Kidney (tissue), 14 donors: ENCODE results near the gene TNS3. TPM values are rescaled to one million over a fixed set of nuclear protein-coding genes. Genes with fewer than 3 reads are reported as not detected.

ENCODE experiments used
- DNase-seq, 5 donors: peaks; one replicate each; pipeline ENCODE4 v3.0.0-alpha.2; 2013 to 2020
- FAIRE-seq: peaks from 2 replicates; lab custom pipeline; 2012; peaks lifted over from hg19 to GRCh38; lab: Jason Lieb, UNC
- H3K27ac ChIP-seq, 2 donors: one replicate each; pipeline ENCODE4 v1.7.0; 2013; ENCODE audit warnings: low read depth in 2 of 2, low read length in 2 of 2, inconsistent platforms in 1 of 2
- H3K27me3 ChIP-seq: one replicate; pipeline ENCODE4 v1.7.1; 2013; ENCODE audit warnings: low read length, inconsistent platforms; ENCODE audit not compliant: control insufficient read depth, insufficient read depth
- H3K36me3 ChIP-seq, 3 donors: one replicate each; pipeline versions ENCODE4 v1.7.0 to v1.7.1; 2013; ENCODE audit warnings: low read length in 3 of 3, control low read depth in 1 of 3, inconsistent platforms in 1 of 3; ENCODE audit not compliant: insufficient read depth in 3 of 3, control insufficient read depth in 2 of 3
- H3K4me1 ChIP-seq, 3 donors: one replicate each; pipeline versions ENCODE4 v1.7.0 to v1.7.1; 2013; ENCODE audit warnings: low read length in 3 of 3, inconsistent platforms in 1 of 3, low read depth in 1 of 3; ENCODE audit not compliant: control insufficient read depth in 2 of 3, insufficient read depth in 2 of 3
- H3K4me3 ChIP-seq, 3 donors: one replicate each; pipeline versions ENCODE4 v1.7.0 to v1.8.1; 2013; ENCODE audit warnings: low read length in 3 of 3, control low read depth in 1 of 3, inconsistent platforms in 1 of 3
- H3K9ac ChIP-seq, 3 donors: one replicate each; pipeline versions ENCODE4 v1.7.0 to v1.7.1; 2013; ENCODE audit warnings: low read length in 3 of 3, control low read depth in 1 of 3, inconsistent platforms in 1 of 3
- H3K9me3 ChIP-seq, 3 donors: one replicate each; pipeline versions ENCODE4 v1.7.0 to v1.7.1; 2013; ENCODE audit warnings: low read length in 3 of 3, control low read depth in 1 of 3, inconsistent platforms in 1 of 3; ENCODE audit not compliant: control insufficient read depth in 2 of 3, insufficient read depth in 1 of 3
- CTCF ChIP-seq: IDR thresholded peaks from 3 replicates; pipeline ENCODE4 v1.5.1; 2012; ENCODE audit warnings: mild to moderate bottlenecking, moderate library complexity, borderline replicate concordance; ENCODE audit not compliant: insufficient read depth; ENCODE audit errors: extremely low read depth
- intact Hi-C: fragments of 100-400 bp; cut with DNase I; formaldehyde crosslinking; loops from one replicate; pipeline ENCODE4 v1.11.1; 2022
- polyA plus RNA-seq: library from polyadenylated mRNA; stranded (reverse); fragments of 350-450 nt; fragmentation: Illumina TruSeq; extraction: RNeasy Lipid Tissue Mini Kit (QIAGEN cat#74804); gene quantifications from one replicate; pipeline ENCODE4 v1.2.3, GENCODE V29; 2014; ENCODE audit warnings: low read depth, low replicate concordance; ENCODE audit not compliant: insufficient read depth
- total RNA-seq: library from RNA; stranded (reverse); fragmentation: NEBNext Ultra II Directional; extraction: Animal tissue kit (Norgen Biotek cat#: 25700); gene quantifications from one replicate; pipeline ENCODE4 v1.2.1, GENCODE V29; 2021
- donor health status: control.
- donor health status: control.
- donor health status: control.
- donor health status: control.
- donor health status: control.
- donor health status: DM: yes; HTN: yes; CAD: no.
- donor health status: Normal renal cell carcinoma (clear cell type).

The TNS3 gene
- total and polyA plus RNA-seq, 2 donors from 2014 or later: 38.4 to 198 TPM

DNA sequence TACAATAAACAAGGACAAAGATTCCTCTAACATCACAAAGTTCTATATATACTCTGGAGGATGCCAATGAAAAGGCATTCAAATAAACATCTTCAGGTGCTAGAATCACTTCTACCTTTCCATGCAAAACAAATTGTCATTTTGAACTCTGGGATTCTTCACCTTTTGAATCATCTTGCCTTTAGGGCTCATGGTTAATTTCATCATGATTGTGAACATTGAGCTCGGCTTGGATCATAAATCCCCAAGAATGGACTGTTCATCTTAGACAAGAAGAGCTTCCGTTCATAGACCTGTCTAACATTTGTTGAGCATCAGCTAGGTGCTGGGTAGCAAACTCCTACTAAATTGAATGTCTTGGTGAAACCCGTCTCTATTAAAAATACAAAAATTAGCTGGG, 212.2 kb downstream of the TNS3 start:
- no peak for DNase-seq
- no peak for TF ChIP-seq CTCF
- no peak overlapping the region for H3K9ac ChIP-seq
- H3K27me3 ChIP-seq: no peaks in the 10 kb centered on the region
- intact Hi-C loops: no loop called here
- no peak overlapping the region for H3K4me3 ChIP-seq
- peaks cover 7 to 29% (median 24%) of the 10 kb centered on the region in 3 donors for H3K4me1 ChIP-seq
- no peak for FAIRE-seq
- peaks cover 7 to 26% (median 21%) of the 10 kb centered on the region in 3 donors for H3K36me3 ChIP-seq
- no peak overlapping the region for H3K27ac ChIP-seq
- no peaks in the 10 kb centered on the region for H3K9me3 ChIP-seq

GRCh38 chr7:47368190-47368812, 213.6 kb downstream of the TNS3 start:
- intact Hi-C loops: no loop called here
- Histone ChIP-seq H3K9me3 (no peaks in the 10 kb centered on the region), H3K27me3 (no peaks in the 10 kb centered on the region), H3K4me1 (peaks cover 7 to 26% (median 16%) of the 10 kb centered on the region in 3 donors), H3K36me3 (peaks cover 8 to 32% (median 28%) of the 10 kb centered on the region in 3 donors), H3K9ac (no peak overlapping the region), H3K27ac (no peak overlapping the region), H3K4me3 (no peak overlapping the region)
- DNase-seq: no peak
- TF ChIP-seq CTCF: no peak
- no peak for FAIRE-seq

GRCh38 chr7:47367369-47367768, 214.5 kb downstream of the TNS3 start:
- no peaks in the 10 kb centered on the region for H3K27me3 ChIP-seq
- no peak for DNase-seq
- H3K9ac ChIP-seq: no peak overlapping the region
- peaks cover 11 to 37% (median 34%) of the 10 kb centered on the region in 3 donors for H3K36me3 ChIP-seq
- H3K27ac ChIP-seq: no peak overlapping the region
- H3K9me3 ChIP-seq: peaks cover 0 to 2% (median 0%) of the 10 kb centered on the region in 3 donors
- no peak for FAIRE-seq
- intact Hi-C loops: no loop called here
- H3K4me1 ChIP-seq: peaks cover 3 to 21% (median 16%) of the 10 kb centered on the region in 3 donors
- TF ChIP-seq CTCF: no peak
- H3K4me3 ChIP-seq: no peak overlapping the region

DNA sequence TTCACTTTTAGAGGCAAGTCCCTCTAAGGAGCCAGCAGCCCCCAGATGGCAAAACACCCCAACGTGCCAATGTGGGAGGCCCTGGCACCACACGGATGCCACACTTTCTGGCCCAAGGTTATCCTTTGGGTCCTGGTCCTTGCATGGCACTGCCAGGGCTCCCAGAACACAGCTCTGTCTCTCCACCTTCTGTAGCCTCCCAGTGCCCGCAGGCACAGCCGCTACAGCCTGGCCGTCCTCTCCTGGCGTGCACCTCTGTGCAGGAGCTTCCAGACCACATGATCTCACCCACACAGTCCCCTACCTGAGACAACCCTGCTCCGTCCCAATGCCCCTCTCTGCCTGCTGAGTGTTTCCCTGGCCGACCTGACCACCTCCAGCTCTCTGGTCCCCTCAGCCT, 215.0 kb downstream of the TNS3 start:
- peaks cover 11 to 38% (median 34%) of the 10 kb centered on the region in 3 donors for H3K36me3 ChIP-seq
- H3K27me3 ChIP-seq: no peaks in the 10 kb centered on the region
- TF ChIP-seq CTCF: no peak
- no peak for FAIRE-seq
- H3K27ac ChIP-seq: no peak overlapping the region
- H3K9me3 ChIP-seq: peaks cover 0 to 2% (median 0%) of the 10 kb centered on the region in 3 donors
- peaks cover 0 to 17% (median 15%) of the 10 kb centered on the region in 3 donors for H3K4me1 ChIP-seq
- intact Hi-C loops: no loop called here
- DNase-seq: no peak
- H3K4me3 ChIP-seq: no peak overlapping the region
- H3K9ac ChIP-seq: no peak overlapping the region
